ENCODE results near the gene CHRM4. TPM values are rescaled to one million over a fixed set of nuclear protein-coding genes. Genes with fewer than 3 reads are reported as not detected.

Gene CHRM4
- total RNA-seq, 1 experiment from 2014 or later, result not detected

DNA sequence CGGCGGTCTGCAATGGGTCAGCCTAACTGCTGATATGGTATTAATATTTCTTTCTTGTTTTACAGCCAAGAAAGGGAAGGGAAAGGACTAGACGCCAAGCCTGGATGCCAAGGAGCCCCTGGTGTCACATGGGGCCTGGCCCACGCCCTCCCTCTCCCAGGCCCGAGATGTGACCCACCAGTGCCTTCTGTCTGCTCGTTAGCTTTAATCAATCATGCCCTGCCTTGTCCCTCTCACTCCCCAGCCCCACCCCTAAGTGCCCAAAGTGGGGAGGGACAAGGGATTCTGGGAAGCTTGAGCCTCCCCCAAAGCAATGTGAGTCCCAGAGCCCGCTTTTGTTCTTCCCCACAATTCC is 8.2 kb downstream of the CHRM4 start:
- Mint-ChIP-seq H3K27me3 (ENCODE audit: unreplicated experiment) (peaks cover 27% of the 10 kb centered on the region), H3K27ac (ENCODE audit: unreplicated experiment) (no peak overlapping the region), H3K4me3 (ENCODE audit: low read depth, unreplicated experiment) (no peak overlapping the region), H3K36me3 (ENCODE audit: insufficient read depth, unreplicated experiment) (peaks cover 27% of the 10 kb centered on the region), H3K9me3 (ENCODE audit: low read depth, unreplicated experiment) (no peaks in the 10 kb centered on the region), H3K4me1 (ENCODE audit: low read depth, unreplicated experiment) (peaks cover 16% of the 10 kb centered on the region)
- no peak for DNase-seq
- no TSS peak for BruUV-seq (replicated peaks)
- intact Hi-C loops (cut with micrococcal nuclease; ENCODE audit: unreplicated experiment), result no loop called here
- TF ChIP-seq CTCF (IDR thresholded peaks at IDR 0.05; ENCODE audit: unreplicated experiment), result no peak
- CTCF ChIA-PET, result interaction anchor here (0.6 kb wide), 1 partner anchor 262 kb away, joined by 4 read pairs; no protein-coding TSS in a partner anchor

GRCh38 chr11:46382646-46383403 is 8.8 kb downstream of the CHRM4 start:
- CTCF ChIA-PET, result interaction anchor here (0.6 kb wide), 1 partner anchor 261 kb away, joined by 4 read pairs; no protein-coding TSS in a partner anchor
- H3K36me3 Mint-ChIP-seq (ENCODE audit: insufficient read depth, unreplicated experiment), result peaks cover 27% of the 10 kb centered on the region
- peaks cover 21% of the 10 kb centered on the region for H3K27me3 Mint-ChIP-seq (ENCODE audit: unreplicated experiment)
- intact Hi-C loops (cut with micrococcal nuclease; ENCODE audit: unreplicated experiment), result no loop called here
- TF ChIP-seq CTCF (IDR thresholded peaks at IDR 0.05; ENCODE audit: unreplicated experiment), result peak; percentile 40
- no peak overlapping the region for H3K27ac Mint-ChIP-seq (ENCODE audit: unreplicated experiment)
- peaks cover 11% of the 10 kb centered on the region for H3K4me1 Mint-ChIP-seq (ENCODE audit: low read depth, unreplicated experiment)
- no TSS peak for BruUV-seq (replicated peaks)
- peak overlapping the region; percentile 77 for H3K4me3 Mint-ChIP-seq (ENCODE audit: low read depth, unreplicated experiment)
- no peak for DNase-seq
- H3K9me3 Mint-ChIP-seq (ENCODE audit: low read depth, unreplicated experiment), result no peaks in the 10 kb centered on the region

DNA sequence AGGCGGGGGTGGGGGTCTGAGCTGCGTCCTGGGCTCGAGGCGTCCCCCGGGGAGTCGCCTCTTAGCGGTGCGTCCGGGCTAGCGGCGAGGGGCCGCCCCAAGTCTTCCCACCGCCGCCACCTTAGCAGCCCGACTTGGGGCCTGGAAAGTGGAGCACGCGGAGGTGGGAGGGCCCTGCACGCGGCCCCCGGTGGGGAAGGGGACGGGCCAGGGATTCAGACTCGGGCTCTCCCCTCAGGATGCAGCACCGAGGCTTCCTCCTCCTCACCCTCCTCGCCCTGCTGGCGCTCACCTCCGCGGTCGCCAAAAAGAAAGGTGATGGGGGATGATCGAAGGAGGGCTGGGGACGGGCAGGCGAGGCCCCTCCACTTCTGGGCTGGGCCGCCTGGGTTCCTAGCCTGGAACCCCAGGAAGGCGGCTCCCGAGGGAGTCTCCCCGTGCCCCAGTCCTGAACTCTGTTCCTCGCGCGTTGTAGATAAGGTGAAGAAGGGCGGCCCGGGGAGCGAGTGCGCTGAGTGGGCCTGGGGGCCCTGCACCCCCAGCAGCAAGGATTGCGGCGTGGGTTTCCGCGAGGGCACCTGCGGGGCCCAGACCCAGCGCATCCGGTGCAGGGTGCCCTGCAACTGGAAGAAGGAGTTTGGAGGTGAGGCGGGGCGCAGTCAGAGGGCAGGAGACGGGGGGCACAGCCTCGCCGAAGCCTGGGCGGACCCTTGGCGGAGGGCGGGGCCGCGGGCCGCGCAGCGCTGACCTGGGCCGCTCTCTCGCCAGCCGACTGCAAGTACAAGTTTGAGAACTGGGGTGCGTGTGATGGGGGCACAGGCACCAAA is 9.5 kb downstream of the CHRM4 start:
- no peak for DNase-seq
- Mint-ChIP-seq H3K4me1 (ENCODE audit: low read depth, unreplicated experiment) (peaks cover 9% of the 10 kb centered on the region), H3K9me3 (ENCODE audit: low read depth, unreplicated experiment) (no peaks in the 10 kb centered on the region), H3K36me3 (ENCODE audit: insufficient read depth, unreplicated experiment) (peaks cover 31% of the 10 kb centered on the region), H3K27ac (ENCODE audit: unreplicated experiment) (no peak overlapping the region), H3K27me3 (ENCODE audit: unreplicated experiment) (peaks cover 13% of the 10 kb centered on the region), H3K4me3 (ENCODE audit: low read depth, unreplicated experiment) (peak overlapping the region; percentile 77)
- CTCF ChIA-PET, result no interaction called here
- intact Hi-C loops (cut with micrococcal nuclease; ENCODE audit: unreplicated experiment), result no loop called here
- TSS peak; percentile 87 for BruUV-seq (replicated peaks)
- TF ChIP-seq CTCF (IDR thresholded peaks at IDR 0.05; ENCODE audit: unreplicated experiment), result no peak

DNA sequence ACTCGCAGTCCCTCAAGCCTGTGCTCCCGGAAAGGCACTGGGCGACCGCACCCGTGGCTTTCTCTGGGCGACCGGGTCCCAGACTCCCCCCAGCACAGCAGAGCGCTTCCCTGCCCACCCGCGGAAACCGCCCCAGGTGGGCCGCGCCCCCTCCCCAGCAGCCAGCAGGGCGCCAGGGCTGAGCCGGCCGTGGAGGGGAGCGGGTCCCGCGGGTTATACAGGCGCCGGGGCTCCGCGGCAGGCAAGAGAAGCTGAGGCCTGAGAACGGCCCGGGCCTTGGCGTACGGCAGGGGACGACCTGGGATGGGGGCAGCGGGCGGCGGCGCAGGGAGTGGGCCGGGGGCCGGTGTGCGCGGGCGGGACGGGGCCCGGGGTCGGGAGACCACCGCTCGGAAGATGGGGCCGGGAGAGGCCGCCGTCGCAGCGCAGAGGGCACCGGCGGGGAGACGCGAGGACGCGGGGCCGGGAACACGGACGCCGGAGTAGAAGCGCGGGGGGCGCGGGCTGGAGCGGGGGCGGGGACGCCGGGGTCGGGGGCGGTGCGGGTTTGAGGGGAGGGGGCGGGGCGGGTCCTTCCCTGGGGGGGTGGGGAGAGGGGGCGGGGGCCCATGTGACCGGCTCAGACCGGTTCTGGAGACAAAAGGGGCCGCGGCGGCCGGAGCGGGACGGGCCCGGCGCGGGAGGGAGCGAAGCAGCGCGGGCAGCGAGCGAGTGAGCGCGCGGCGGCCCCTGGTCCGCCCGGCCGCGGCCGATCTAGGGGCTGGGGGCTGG is 10.3 kb downstream of the CHRM4 start, which contains the start of gene MDK:
TSS of gene MDK (plus strand) at position 622 of the 771 bp plus-strand sequence. CDS start 389 bp downstream, outside the sequence.
- TF ChIP-seq CTCF (IDR thresholded peaks at IDR 0.05; ENCODE audit: unreplicated experiment), result no peak
- peaks cover 5% of the 10 kb centered on the region for H3K27me3 Mint-ChIP-seq (ENCODE audit: unreplicated experiment)
- peaks cover 1% of the 10 kb centered on the region for H3K4me1 Mint-ChIP-seq (ENCODE audit: low read depth, unreplicated experiment)
- H3K9me3 Mint-ChIP-seq (ENCODE audit: low read depth, unreplicated experiment), result no peaks in the 10 kb centered on the region
- BruUV-seq (replicated peaks), result no TSS peak
- no peak for DNase-seq
- CTCF ChIA-PET, result no interaction called here
- H3K4me3 Mint-ChIP-seq (ENCODE audit: low read depth, unreplicated experiment), result peak within 1 kb of the TSS; percentile 77
- peaks cover 33% of the 10 kb centered on the region for H3K36me3 Mint-ChIP-seq (ENCODE audit: insufficient read depth, unreplicated experiment)
- H3K27ac Mint-ChIP-seq (ENCODE audit: unreplicated experiment), result no peak within 1 kb of the TSS
- intact Hi-C loops (cut with micrococcal nuclease; ENCODE audit: unreplicated experiment), result no loop called here
